HepG2 (cell line): ENCODE measurements around the gene RPUSD4.

Experiments used
- ESRRA ChIP-seq: sonication (generic); formaldehyde crosslinking; IDR thresholded peaks from 2 replicates; pipeline ENCODE4 v1.5.1; 2020; ENCODE audit warnings: mild to moderate bottlenecking, low read depth, missing genetic modification reagents
- EZH2 ChIP-seq: conservative IDR thresholded peaks from 2 replicates; pipeline ENCODE4 v1.6.1; 2012; ENCODE audit warnings: mild to moderate bottlenecking, low read depth, low read length, moderate library complexity
- RAD21 ChIP-seq: fragments of 450-650 bp; formaldehyde crosslinking; IDR thresholded peaks from 2 replicates; pipeline ENCODE4 v1.5.0; 2020; ENCODE audit warnings: mild to moderate bottlenecking
- RAD51 ChIP-seq: fragments of 450-650 bp; IDR thresholded peaks from 2 replicates; pipeline ENCODE4 v1.6.1; 2016; ENCODE audit warnings: borderline replicate concordance
- SP2 ChIP-seq: sonication (generic); formaldehyde crosslinking; IDR thresholded peaks from 2 replicates; pipeline ENCODE4 v1.5.1; 2020; ENCODE audit warnings: mild to moderate bottlenecking, missing genetic modification reagents
- ZNF496 ChIP-seq: sonication (generic); formaldehyde crosslinking; IDR thresholded peaks from 2 replicates; pipeline ENCODE4 v1.8.1; 2023; ENCODE audit warnings: mild to moderate bottlenecking, moderate library complexity, missing genetic modification reagents; ENCODE audit not compliant: insufficient replicate concordance
- ZNF546 ChIP-seq: sonication (generic); formaldehyde crosslinking; conservative IDR thresholded peaks from 2 replicates; pipeline ENCODE4 v1.8.1; 2023; ENCODE audit warnings: mild to moderate bottlenecking, missing genetic modification reagents
- ZNF557 ChIP-seq: sonication (generic); formaldehyde crosslinking; IDR thresholded peaks from 2 replicates; pipeline ENCODE4 v1.4.0; 2020; ENCODE audit warnings: missing genetic modification reagents
- TF ChIP-seq, protein P1 (sequence below): sonication (generic); formaldehyde crosslinking; IDR thresholded peaks from 2 replicates; pipeline ENCODE4 v1.4.0; 2020; ENCODE audit warnings: missing genetic modification reagents, borderline replicate concordance

DNA sequence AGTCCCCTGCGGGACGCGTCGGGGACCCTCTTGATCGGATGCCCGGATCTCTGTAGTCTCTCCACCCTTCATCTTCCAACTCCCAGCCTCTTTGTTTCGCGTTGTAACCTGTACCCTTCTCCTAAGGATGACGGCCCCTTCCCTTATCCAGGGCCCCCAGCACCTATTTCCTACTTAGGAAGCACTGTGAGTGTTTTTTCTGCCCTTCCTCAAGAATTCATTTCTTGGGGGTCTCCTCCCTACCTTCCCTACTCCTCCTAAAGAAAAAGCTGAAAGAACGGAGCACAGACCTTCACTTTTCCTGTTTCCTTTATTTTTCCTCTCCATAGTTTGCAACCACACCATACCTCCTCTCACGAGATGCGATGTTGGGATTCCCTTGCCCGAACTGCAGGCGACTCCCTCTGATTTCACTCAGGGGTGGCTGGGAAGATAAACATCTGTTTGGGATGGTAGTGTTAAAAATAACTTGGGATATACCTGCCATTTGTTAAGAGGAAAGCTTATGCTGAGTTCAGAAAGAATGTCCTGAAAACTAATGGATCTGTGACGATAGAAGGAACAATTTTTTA, 725 bp upstream of the RPUSD4 start:
- TF ChIP-seq EZH2 (no peak), ZNF557 (CRISPR knock-in tag) (no peak), SP2 (CRISPR knock-in tag) (no peak), ZNF496 (no peak), RAD51 (no peak), ESRRA (CRISPR knock-in tag) (no peak), RAD21 (CRISPR knock-in tag) (no peak), ZNF546 (CRISPR knock-in tag) (no peak)
- TF ChIP-seq, protein P1, sequence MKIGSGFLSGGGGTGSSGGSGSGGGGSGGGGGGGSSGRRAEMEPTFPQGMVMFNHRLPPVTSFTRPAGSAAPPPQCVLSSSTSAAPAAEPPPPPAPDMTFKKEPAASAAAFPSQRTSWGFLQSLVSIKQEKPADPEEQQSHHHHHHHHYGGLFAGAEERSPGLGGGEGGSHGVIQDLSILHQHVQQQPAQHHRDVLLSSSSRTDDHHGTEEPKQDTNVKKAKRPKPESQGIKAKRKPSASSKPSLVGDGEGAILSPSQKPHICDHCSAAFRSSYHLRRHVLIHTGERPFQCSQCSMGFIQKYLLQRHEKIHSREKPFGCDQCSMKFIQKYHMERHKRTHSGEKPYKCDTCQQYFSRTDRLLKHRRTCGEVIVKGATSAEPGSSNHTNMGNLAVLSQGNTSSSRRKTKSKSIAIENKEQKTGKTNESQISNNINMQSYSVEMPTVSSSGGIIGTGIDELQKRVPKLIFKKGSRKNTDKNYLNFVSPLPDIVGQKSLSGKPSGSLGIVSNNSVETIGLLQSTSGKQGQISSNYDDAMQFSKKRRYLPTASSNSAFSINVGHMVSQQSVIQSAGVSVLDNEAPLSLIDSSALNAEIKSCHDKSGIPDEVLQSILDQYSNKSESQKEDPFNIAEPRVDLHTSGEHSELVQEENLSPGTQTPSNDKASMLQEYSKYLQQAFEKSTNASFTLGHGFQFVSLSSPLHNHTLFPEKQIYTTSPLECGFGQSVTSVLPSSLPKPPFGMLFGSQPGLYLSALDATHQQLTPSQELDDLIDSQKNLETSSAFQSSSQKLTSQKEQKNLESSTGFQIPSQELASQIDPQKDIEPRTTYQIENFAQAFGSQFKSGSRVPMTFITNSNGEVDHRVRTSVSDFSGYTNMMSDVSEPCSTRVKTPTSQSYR (CRISPR knock-in tag), result no peak
